TTC549 (cell line): ENCODE results near the gene INHBB.

Source experiments
- FAIRE-seq: peaks from 2 replicates; lab custom pipeline; 2012; peaks lifted over from hg19 to GRCh38; lab: Jason Lieb, UNC

The INHBB gene

DNA sequence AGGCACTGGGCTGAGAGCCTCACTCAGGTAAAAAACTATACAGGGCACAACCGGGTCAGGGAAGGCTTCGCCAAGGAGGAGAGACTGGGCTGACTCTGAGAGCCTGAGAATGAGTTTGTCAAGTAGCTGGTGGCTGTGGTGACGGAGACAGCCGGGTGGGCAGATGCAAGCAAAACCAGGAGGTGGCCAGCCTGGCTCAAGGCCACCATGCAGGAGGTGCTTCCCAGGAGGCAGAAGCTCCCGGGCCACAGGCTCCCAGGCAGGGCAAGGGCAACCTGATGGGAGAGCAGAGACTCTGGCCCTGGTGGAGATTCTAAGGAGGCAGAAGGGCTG, 2.9 kb upstream of the INHBB start:
- FAIRE-seq: no peak

DNA sequence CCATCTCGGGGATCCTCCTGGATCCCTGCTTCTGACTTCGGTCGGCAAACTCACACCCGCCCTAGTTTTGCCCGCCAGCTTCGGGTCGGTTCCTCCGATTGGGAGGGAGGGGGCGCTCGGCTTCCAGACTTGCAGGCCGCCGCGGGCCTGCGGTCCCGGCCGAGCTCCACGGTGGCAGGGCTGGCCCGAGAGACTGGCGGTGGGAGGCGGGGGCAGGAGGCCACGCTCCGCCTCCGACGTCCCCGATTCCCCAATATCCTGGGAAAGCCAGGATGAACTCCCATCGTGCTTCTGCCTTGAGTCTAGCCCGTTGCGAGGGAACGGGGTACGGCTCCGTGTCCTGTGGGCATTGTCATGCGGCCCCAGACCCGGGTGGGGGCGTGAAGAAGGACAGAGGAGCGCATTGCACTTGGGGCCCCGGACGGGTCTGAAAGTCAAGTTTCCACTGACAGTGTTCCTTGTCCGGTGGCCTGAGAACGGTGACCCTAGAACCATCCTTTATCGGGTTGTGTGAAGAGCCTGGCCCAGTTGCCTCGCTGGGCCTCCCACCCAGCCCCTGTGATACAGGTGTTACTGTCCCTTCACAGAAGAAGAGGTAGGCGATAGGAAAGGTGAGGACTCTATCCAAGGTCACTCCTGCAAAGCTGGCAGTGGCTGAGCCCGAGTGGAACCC, 2.4 kb upstream of the INHBB start:
- no peak for FAIRE-seq

DNA sequence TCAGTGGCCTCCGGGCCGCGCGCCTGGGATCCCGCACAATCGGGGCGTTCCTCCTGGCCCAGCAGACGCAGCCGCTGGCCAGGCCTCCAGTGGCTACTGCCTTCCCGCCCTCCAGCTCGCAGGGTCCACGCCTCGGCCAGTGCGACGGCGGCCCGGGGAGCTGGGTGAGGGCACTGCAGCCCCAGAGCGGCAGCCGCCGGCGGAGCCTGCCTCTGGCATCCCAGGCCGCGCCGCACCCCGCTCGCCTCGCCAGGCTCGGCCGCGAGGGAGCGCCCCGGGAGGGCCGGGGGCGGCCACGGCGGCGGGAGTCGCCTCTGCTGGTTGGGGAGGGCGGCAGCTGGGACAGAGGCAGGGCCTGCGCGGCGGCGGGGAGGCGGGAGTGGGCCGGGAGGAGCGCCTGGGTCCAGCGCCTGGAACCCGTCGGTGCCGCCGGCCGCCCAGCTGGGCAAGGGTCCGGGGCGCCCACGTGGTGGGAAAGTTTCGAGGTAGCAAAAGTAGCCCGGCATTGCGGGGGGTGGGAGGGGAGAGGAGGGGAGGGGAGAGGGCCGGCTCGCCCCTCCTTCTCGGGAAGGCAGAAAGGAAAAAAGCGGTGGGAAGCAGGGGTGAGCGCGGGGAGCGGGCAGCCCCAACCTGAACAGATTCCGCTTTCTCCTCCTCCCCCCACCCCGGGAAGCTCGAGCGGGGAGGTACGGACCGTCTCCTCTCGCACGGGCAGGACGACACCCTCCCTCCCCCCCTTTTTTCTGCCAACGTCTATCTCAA, 1.5 kb upstream of the INHBB start:
- no peak for FAIRE-seq

DNA sequence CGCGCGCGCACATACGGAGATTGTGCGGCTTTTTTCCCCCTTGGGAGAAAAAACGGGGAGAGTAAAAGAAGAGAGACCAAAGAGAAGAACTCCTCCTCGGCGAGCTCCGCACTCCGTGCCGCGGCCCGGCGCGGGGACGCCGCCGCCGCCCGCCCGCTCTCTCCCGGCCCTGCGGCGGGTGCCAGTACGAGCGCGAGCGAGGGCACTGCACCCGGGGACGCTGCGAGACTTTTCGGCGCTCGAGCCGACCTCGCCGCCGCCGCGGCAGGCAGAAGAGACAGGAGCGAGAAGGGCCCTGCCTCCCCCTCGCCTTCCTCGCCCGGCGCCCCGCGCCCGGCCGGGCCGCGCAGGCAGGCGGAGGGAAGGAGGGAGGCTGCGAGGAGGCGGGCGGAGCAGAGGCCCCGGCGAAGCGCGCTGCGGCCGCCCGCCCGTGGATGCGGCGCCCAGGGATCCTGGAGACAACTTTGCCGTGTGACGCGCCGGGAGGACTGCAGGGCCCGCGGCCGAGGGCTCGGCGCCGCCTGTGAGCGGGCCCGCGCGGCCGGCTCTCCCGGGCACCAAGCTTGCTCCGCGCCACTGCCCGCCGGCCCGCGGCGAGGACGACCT, 857 bp upstream of the INHBB start:
- FAIRE-seq: no peak

DNA sequence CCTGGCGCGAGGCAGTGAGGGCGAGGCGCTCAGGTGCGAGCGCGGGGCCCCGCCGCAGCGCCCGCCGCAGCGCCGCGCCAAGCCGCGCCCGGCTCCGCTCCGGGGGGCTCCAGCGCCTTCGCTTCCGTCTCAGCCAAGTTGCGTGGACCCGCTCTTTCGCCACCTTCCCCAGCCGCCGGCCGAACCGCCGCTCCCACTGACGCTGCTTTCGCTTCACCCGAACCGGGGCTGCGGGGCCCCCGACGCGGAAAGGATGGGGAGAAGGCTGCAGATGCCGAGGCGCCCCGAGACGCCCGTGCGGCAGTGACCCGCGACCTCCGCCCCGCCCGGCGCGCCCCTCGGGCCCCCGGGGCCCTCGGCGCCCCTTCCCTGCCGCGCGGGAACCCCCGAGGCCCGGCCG, 328 bp upstream of the INHBB start:
- no peak for FAIRE-seq

DNA sequence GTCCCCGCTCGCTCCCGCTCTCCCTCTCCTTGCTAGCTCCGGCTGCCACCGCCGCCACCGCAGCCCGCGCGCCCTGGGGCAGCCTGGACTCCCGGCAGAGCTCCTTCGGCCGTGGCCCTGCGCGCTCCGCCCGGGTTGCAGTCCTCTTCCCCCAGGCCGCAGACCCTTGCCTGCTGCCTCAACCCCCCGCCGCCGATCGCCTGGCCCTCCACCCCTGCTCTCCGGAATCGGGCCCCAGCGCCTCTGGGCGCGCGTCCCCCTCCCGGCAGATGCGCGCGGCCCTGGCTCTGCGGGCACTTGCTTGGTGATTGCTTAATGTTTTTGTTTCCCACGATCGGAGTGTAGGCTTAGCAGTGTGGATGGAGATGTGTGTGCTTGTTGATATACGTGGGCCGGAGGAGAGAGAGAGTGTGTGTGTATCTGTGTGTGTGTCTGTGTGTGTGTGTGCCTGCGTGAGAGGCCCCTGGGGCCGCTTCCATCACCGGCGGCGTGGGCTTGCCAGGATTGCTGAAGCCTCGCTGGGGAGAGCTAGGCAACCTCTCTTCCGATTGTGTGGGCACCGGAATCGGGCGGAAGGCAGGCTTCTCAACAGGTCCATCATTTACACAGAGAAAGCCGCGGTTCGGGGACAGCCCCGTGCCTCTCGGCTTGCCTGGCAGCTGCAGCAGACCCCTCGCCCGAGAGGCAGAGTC, 877 bp downstream of the INHBB start:
- no peak for FAIRE-seq

DNA sequence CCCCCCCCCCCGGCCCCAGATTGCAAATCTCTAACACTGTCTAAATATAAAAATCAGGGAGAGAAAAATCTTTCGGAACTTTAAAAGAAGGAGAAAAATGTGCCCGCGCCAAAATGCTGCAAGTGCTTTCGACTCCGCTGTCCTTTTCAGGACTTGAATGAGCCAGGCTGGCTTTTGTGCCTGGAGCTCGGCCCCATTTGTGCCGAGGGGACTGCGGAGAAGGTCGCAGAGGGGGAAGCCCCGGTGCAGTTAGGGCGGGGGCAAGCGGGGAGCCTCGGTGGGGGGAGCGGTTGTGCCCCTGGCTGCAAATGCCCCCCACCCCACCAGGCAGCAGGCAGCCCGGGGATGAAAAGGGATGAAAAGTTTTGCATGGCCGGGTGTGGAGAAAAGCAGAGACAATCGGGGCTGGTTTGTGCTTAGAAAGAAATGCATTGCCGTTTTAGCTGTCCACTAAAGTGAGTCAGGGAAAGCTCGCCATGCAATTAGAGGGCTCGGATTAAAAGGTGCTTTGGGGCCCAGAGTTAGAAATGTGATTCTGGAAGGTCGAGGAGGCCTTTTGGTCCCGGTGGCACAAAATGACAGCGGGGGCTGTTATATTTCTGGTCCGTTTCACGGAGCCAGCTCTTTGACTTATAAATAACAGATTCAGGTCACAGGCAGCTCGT, 1.6 kb downstream of the INHBB start:
- FAIRE-seq: no peak

DNA sequence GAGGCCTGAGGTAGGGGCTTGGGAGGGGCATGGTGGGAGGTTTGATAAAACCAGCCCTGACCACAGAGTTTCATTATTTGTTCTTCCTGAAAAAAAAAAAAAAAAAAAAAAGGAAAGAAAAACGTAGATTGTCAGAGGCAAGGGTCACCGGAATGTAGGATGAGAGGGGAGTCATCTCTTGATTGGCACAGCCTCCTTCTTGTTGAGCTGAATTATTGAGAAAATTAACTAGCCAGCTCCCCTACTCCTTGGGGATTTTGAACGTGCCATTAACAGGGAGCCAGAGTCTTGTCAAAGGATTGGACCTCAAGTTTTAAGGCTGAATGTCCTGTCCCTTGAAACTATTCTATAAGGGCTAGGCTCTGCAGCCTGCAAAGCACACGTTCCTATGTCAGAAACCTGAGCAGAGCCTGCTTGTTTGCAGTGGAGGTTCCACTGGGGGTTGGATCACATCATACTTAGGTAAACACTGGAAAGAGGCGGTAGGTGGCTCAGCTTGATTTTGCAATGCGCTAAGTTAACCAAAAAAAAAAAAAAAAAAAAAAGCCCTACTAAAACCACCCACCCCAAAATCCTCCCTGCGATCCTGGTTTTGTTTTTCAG, 2.3 kb downstream of the INHBB start:
- no peak for FAIRE-seq

DNA sequence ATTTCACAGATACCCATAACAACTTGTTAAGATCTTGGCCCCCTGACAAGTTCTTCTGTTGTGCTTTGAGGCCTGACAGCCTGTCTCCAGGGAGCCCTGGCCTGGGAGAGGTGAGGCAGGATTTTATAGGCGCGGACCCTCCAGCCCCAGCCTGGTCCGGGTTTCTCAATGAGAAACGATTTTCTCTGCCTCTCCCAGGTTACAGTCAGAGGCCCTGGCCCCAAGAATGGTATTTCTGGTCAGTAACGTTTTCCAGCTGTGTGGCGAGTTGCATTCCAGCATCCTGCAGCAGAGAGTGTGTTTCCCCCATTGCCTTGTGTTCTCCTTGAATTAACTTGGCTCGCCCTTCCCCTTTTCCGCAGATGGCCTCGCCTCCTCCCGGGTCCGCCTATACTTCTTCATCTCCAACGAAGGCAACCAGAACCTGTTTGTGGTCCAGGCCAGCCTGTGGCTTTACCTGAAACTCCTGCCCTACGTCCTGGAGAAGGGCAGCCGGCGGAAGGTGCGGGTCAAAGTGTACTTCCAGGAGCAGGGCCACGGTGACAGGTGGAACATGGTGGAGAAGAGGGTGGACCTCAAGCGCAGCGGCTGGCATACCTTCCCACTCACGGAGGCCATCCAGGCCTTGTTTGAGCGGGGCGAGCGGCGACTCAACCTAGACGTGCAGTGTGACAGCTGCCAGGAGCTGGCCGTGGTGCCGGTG, 3.0 kb downstream of the INHBB start:
- FAIRE-seq: no peak

DNA sequence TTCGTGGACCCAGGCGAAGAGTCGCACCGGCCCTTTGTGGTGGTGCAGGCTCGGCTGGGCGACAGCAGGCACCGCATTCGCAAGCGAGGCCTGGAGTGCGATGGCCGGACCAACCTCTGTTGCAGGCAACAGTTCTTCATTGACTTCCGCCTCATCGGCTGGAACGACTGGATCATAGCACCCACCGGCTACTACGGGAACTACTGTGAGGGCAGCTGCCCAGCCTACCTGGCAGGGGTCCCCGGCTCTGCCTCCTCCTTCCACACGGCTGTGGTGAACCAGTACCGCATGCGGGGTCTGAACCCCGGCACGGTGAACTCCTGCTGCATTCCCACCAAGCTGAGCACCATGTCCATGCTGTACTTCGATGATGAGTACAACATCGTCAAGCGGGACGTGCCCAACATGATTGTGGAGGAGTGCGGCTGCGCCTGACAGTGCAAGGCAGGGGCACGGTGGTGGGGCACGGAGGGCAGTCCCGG, 3.5 kb downstream of the INHBB start:
- no peak for FAIRE-seq

DNA sequence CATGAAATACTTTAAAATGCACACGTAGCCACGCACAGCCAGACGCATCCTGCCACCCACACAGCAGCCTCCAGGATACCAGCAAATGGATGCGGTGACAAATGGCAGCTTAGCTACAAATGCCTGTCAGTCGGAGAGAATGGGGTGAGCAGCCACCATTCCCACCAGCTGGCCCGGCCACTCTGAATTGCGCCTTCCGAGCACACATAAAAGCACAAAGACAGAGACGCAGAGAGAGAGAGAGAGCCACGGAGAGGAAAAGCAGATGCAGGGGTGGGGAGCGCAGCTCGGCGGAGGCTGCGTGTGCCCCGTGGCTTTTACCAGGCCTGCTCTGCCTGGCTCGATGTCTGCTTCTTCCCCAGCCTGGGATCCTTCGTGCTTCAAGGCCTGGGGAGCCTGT, 4.1 kb downstream of the INHBB start:
- FAIRE-seq: no peak

DNA sequence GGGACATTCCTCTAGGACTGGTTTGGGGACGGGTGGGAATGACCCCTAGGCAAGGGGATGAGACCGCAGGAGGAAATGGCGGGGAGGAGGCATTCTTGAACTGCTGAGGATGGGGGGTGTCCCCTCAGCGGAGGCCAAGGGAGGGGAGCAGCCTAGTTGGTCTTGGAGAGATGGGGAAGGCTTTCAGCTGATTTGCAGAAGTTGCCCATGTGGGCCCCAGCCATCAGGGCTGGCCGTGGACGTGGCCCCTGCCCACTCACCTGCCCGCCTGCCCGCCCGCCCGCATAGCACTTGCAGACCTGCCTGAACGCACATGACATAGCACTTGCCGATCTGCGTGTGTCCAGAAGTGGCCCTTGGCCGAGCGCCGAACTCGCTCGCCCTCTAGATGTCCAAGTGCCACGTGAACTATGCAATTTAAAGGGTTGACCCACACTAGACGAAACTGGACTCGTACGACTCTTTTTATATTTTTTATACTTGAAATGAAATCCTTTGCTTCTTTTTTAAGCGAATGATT, 4.9 kb downstream of the INHBB start:
- FAIRE-seq: no peak

DNA sequence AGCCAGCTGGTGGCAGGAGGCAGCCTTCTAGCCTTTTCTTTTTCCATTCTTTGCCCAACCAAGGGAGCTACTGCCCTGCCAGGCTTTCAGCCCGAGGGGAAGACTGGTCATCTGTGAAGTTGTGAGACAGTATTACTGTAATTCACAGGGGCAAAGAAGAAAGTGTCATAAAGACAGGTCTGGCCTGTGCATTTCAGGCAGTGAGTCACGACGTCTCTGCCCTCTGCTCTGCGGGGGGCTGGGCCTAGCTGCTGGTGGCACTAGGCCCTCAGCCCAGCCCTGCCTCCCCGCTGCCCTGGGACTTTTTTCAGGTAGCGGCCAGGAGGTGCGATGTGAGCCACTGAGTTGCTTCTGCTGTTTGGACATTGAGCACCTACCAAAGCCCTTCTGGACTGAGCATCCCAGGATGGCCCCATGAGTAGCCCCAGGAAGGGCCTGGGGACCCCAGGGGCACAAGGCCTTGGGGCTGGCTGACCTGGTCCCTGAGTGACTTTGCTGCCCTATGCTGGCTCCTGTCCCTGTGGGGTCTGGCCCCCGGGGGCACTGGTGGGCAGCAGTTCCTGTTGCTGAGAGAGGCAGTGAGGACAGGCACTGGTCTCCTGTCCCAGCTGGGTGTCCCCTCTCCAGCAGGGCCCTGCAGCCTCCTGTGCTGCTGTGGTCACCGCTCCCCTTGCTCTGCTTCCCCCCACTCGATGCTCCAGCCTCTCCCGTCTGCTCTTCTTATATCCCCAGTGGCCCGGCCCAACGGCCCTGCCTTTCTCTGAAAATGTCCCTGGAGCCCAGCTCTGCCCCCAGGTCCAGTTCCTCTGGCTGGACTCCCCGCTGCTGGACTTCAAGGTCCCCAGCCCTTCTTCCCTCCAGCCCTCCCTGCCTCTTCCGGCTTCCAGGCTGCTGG, 7.0 kb downstream of the INHBB start:
- FAIRE-seq: no peak

DNA sequence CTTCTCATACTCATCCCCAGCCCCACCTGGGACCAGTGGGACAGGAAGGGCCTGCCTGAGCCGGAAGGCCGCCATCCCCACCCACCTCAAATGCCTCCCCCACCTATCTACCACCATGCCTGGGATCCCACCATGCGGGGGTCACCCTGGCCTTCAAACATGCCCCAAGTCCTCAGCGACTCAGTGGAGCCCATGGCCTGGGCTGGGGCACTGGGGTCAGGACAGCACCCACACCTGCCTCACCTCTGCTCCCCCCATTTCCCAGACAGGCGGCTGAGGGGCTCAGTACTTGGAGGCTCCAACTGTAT, 7.6 kb downstream of the INHBB start:
- no peak for FAIRE-seq

DNA sequence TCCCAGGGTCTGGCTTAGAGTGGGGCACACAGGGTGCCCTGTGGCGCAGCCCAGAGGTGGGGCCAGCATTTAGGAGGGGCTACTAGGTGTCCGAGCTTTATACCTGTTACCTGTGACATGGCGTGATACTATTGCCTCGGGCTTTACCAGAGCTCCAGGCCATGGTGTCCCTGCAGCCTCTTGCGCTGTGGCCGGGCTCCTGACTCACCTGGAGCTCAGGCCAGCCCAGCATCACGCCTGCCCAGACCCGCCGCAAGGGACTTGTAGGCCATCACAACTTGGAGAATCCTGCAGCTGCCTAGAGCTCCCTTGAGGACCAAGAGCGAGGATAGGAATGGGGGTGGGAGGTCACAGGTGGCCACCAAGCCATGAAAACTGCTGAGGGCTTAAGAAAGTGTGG, 8.0 kb downstream of the INHBB start:
- no peak for FAIRE-seq

DNA sequence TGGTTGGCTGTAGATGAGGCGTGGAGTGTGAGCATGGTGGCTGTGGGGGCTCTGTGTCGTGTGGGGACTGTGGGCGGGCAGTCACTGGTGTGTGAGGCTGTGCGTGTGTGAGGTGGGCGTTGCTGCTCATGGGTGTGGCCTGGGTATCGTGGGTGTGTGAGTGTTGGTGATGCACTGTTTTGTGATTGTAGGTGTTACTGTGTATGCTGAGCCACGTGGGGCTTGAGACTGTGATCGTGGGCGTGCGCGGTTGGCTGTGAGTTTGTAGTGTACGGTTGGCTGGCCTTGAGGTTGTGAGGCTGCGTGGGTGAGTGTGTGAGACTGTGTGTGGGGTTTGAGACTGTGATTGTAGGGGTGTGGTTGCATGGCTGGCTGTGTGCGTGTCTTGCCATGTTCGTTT, 8.5 kb downstream of the INHBB start:
- no peak for FAIRE-seq

DNA sequence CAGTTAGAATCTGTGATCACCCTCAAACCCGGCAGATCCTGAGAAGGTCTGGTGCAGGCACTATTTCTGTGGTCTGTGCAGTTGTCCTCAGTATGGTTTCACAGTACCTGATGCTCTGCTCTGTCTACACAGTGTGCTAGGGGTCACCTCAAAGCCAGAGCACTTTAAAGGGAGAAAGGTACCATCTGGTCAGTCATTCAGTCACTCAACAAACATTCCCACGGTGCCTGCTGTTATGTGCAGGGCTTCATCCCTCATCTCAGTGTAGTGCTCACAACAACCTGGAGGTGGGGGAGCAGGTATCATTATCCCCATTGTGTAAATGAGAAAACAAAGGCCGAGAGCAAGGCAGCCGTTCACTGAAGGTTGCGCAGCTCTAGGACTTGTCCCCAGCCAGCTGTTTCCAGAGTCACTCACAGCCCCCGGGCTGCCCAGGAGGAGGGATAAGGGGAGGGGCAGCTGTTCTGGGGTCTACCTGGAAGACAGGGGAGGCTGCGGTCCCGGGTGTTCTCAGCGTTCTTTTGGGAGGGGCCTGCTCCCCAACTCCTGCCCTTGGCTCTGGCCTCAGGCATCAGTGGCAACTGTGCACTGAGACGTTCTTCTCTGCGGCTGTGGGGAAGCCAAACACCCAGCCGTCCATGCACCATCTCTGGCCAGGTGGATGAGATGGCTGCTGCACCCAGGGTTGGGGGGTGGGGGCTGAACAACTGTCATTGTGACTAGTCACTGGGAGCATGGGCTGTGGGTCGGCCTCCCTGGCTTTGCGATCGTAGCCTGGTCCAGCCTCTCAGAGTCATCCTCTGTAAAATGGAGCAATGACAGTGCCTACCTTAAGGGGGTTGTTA, 9.2 kb downstream of the INHBB start:
- no peak for FAIRE-seq

DNA sequence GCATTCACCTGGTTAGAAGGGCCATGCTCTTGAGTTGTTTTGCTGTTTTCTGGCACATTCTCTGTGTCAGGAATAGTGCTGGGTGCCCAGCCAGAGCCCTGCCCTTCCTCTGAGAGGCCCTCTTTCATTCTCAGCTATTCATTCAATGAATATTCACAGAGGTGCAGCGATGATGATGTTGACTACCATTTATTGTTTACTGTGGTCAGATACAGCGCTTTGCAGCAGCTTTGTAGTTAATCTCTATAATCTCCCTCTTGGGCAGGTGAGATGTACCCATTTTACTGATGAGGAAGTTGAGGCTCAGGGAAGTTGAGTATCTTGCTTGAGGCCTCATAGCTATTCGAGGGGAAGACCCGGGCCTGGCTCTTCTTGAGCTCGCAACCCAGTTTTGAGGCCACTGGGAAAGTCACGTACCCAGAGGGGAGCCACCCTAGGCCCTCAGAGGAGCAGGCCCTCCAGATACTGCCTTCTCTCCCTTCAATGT, 9.9 kb downstream of the INHBB start:
- no peak for FAIRE-seq

DNA sequence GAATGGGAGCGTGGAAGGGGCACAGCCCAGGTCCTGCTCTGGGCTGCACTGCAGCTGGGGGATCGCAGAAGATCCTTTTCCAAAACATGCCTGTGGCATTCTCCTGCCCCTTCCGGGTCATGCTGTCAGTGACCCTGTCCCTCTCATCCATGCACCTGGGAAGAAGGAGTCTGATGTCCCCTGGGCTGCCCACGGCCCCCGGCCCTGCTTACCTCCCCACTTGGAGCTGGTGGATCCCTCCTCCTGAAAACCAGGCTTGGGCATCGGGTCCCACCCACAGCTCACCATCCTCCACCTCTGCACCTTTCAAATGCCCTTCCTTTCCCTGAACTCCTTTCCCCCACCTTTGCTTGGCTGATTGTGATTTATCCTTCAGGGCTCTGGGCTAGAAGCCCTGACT, 11.8 kb downstream of the INHBB start:
- FAIRE-seq: no peak
